GM12878 (cell line): ENCODE data around the gene PSMD1. TPM values are rescaled to one million over a fixed set of nuclear protein-coding genes. Genes with fewer than 3 reads are reported as not detected.

Experiments
- ATAC-seq: fragments of 200-7000 bp; cut with Tn5 transposase; 3 replicates; pipeline ENCODE4 v1.9.1; 2020; ENCODE audit warnings: mild to moderate bottlenecking, moderate library complexity
- BruUV-seq: library from RNA; stranded (reverse); fragments of 400-500 nt; replicated peaks from 2 replicates; lab custom pipeline; 2021; lab: Mats Ljungman, UMichigan
- CTCF ChIA-PET: fragments of 300-600 bp; sonication (Branson Sonifier 250); formaldehyde crosslinking; extraction: SDS; loops from one replicate; lab custom pipeline; 2021; ENCODE audit warnings: inconsistent platforms; lab: Yijun Ruan, JAX
- POLR2A ChIA-PET: fragments of 350-600 bp; formaldehyde crosslinking; extraction: SDS; loops from one replicate; lab custom pipeline; 2021; ENCODE audit warnings: inconsistent platforms; lab: Charles Lee
- RAD21 ChIA-PET: fragments of 300-600 bp; sonication (Branson Sonifier 250); formaldehyde crosslinking; loops from one replicate; lab custom pipeline; 2023; ENCODE audit warnings: antibody characterized with exemption; ENCODE audit not compliant: unreplicated experiment; lab: Charles Lee
- SMC1A ChIA-PET: fragments of 300-600 bp; sonication (Branson Sonifier 250); formaldehyde crosslinking; loops from one replicate; lab custom pipeline; 2023; ENCODE audit not compliant: unreplicated experiment, uncharacterized antibody; lab: Charles Lee
- DNase-seq: peaks from one replicate; pipeline ENCODE4 v3.0.0-alpha.2; 2011; ENCODE audit warnings: low read depth, low spot score
- FAIRE-seq: peaks from 3 replicates; lab custom pipeline; 2011; peaks lifted over from hg19 to GRCh38; lab: Jason Lieb, UNC
- H2AFZ ChIP-seq: 2 replicates; pipeline ENCODE4 v1.6.0; 2011; ENCODE audit warnings: low read depth, low read length, control low read depth; ENCODE audit not compliant: control insufficient read depth
- H3K27ac ChIP-seq: 2 replicates; pipeline ENCODE4 v1.5.1; 2011; ENCODE audit warnings: control low read depth; ENCODE audit not compliant: control insufficient read depth, insufficient read depth
- H3K27me3 ChIP-seq, 2 experiments: replicated peaks in 1 of 2; 2 replicates each; pipeline versions ENCODE4 v1.6.0 to v1.6.1; 2011; ENCODE audit warnings: low read length in 1 of 2; ENCODE audit not compliant: control insufficient read depth in 2 of 2, insufficient read depth in 2 of 2
- H3K36me3 ChIP-seq, 2 experiments: 2 replicates each; pipeline ENCODE4 v1.5.1; 2011; ENCODE audit warnings: low read length in 1 of 2; ENCODE audit not compliant: control insufficient read depth in 2 of 2, insufficient read depth in 2 of 2
- H3K4me1 ChIP-seq: 2 replicates; pipeline ENCODE4 v1.6.1; 2011; ENCODE audit warnings: mild to moderate bottlenecking, low read length, moderate library complexity, mixed read lengths; ENCODE audit not compliant: control insufficient read depth, insufficient read depth
- H3K4me2 ChIP-seq: 2 replicates; pipeline ENCODE4 v1.6.0; 2011; ENCODE audit warnings: control low read depth; ENCODE audit not compliant: control insufficient read depth, insufficient read depth
- H3K4me3 ChIP-seq: fragments of 200-600 bp; sonication (generic); 2 replicates; pipeline ENCODE4 v1.5.1; 2016
- H3K79me2 ChIP-seq: 2 replicates; pipeline ENCODE4 v1.6.0; 2011; ENCODE audit warnings: low read length; ENCODE audit not compliant: control insufficient read depth, insufficient read depth
- H3K9ac ChIP-seq: 2 replicates; pipeline ENCODE4 v1.8.0; 2011; ENCODE audit warnings: low read length, control low read depth, mixed read lengths; ENCODE audit not compliant: control insufficient read depth, insufficient read depth
- H3K9me3 ChIP-seq: replicated peaks from 3 replicates; pipeline ENCODE4 v1.5.1; 2011; ENCODE audit warnings: mild to moderate bottlenecking, low read length; ENCODE audit not compliant: control insufficient read depth, insufficient read depth
- H4K20me1 ChIP-seq: 2 replicates; pipeline ENCODE4 v1.6.0; 2011; ENCODE audit not compliant: control insufficient read depth, insufficient read depth
- ASH2L ChIP-seq: fragments of 300-600, 200-600 bp; sonication (generic); IDR thresholded peaks from 2 replicates; pipeline ENCODE4 v1.6.1; 2017; ENCODE audit warnings: low read depth, mild to moderate bottlenecking, borderline replicate concordance
- BCLAF1 ChIP-seq: fragments of 450-650 bp; IDR thresholded peaks from 2 replicates; pipeline ENCODE4 v1.6.1; 2017; ENCODE audit warnings: antibody characterized with exemption, mild to moderate bottlenecking, moderate library complexity
- CBFB ChIP-seq: IDR thresholded peaks from 2 replicates; pipeline ENCODE4 v1.6.1; 2016; ENCODE audit warnings: antibody characterized with exemption, low read depth
- HDGF ChIP-seq: fragments of 450-650 bp; IDR thresholded peaks from 2 replicates; pipeline ENCODE4 v1.6.1; 2016; ENCODE audit warnings: antibody characterized with exemption
- IKZF1 ChIP-seq: fragments of 450-650 bp; conservative IDR thresholded peaks from 2 replicates; pipeline ENCODE4 v1.6.1; 2017; ENCODE audit warnings: antibody characterized with exemption, mild to moderate bottlenecking
- KDM1A ChIP-seq: fragments of 200-600 bp; sonication (generic); IDR thresholded peaks from 2 replicates; pipeline ENCODE4 v1.6.1; 2016; ENCODE audit warnings: borderline replicate concordance
- MYC ChIP-seq: IDR thresholded peaks from 2 replicates; pipeline ENCODE4 v1.6.1; 2011; ENCODE audit warnings: mild to moderate bottlenecking, low read length, moderate library complexity, inconsistent platforms; ENCODE audit not compliant: insufficient read depth, insufficient replicate concordance, insufficient read length, severe bottlenecking
- NFIC ChIP-seq: IDR thresholded peaks from 2 replicates; pipeline ENCODE4 v1.6.1; 2012; ENCODE audit warnings: low read depth, mild to moderate bottlenecking, inconsistent platforms, low read length, moderate library complexity
- NFYA ChIP-seq: IDR thresholded peaks from 2 replicates; pipeline ENCODE4 v1.6.1; 2011; ENCODE audit warnings: low read depth, mild to moderate bottlenecking, low read length, improper control_type of control experiment, borderline replicate concordance
- NR2C1 ChIP-seq: fragments of 450-650 bp; IDR thresholded peaks from 2 replicates; pipeline ENCODE4 v1.6.1; 2017; ENCODE audit warnings: antibody characterized with exemption, mild to moderate bottlenecking, moderate library complexity
- NR2F1 ChIP-seq: fragments of 450-650 bp; conservative IDR thresholded peaks from 2 replicates; pipeline ENCODE4 v1.6.1; 2017; ENCODE audit warnings: mild to moderate bottlenecking
- POLR2A ChIP-seq: IDR thresholded peaks from 2 replicates; pipeline ENCODE4 v1.6.1; 2011; ENCODE audit warnings: low read depth, mild to moderate bottlenecking, low read length
- RAD21 ChIP-seq: IDR thresholded peaks from 2 replicates; pipeline ENCODE4 v1.6.1; 2011; ENCODE audit warnings: mild to moderate bottlenecking, low read depth, low read length, moderate library complexity; ENCODE audit not compliant: insufficient read depth
- SREBF1 ChIP-seq: IDR thresholded peaks from 2 replicates; pipeline ENCODE4 v1.6.1; 2012; ENCODE audit warnings: mild to moderate bottlenecking, low read length
- TCF3 ChIP-seq: IDR thresholded peaks from 2 replicates; pipeline ENCODE4 v1.6.1; 2012; ENCODE audit warnings: low read depth, mild to moderate bottlenecking, low read length, borderline replicate concordance; ENCODE audit not compliant: insufficient read depth
- ZNF24 ChIP-seq: fragments of 450-650 bp; IDR thresholded peaks from 2 replicates; pipeline ENCODE4 v1.6.1; 2017; ENCODE audit warnings: antibody characterized with exemption, mild to moderate bottlenecking
- ZNF384 ChIP-seq: IDR thresholded peaks from 2 replicates; pipeline ENCODE4 v1.6.1; 2012; ENCODE audit warnings: low read depth, mild to moderate bottlenecking, low read length, improper control_type of control experiment, borderline replicate concordance
- WGBS: methylation state at CpG from one replicate; pipeline ENCODE4 v1.1.6; 2016; ENCODE audit warnings: low lambda C conversion rate; ENCODE audit not compliant: insufficient replicate concordance, insufficient coverage; ENCODE audit errors: missing lambda C conversion rate; 5-methylcytosine and 5-hydroxymethylcytosine counted together
- in situ Hi-C: fragments of 300-500 bp; cut with MboI; formaldehyde crosslinking; loops from 9 replicates; pipeline ENCODE4 v1.14.3; 2018; ENCODE audit warnings: mixed read lengths
- intact Hi-C: fragments of 100-400 bp; cut with micrococcal nuclease; formaldehyde crosslinking; loops from one replicate; pipeline ENCODE4 v1.14.2; 2022; ENCODE audit not compliant: unreplicated experiment
- polyA plus RNA-seq, 11 experiments: library from polyadenylated mRNA; depleted of rRNA in 4 of 11; unstranded in 6 of 11; stranded (reverse) in 5 of 11; fragments of >200 nt; fragmentation: Nextera tagmentation in 4 of 11; fragmentation: Illumina TruSeq in 1 of 11; extraction: Ambion mirVana in 4 of 11; extraction: Trizol in 1 of 11; gene quantifications; 1 replicate in 1 of 11; 2 replicates in 10 of 11; pipeline versions ENCODE4 v1.2.1 to v1.2.3, GENCODE V29; 2011 to 2016; ENCODE audit warnings: inconsistent platforms in 2 of 11, missing spikeins in 2 of 11, low read depth in 1 of 11
- total RNA-seq, 4 experiments: library from RNA; depleted of rRNA in 3 of 4; stranded (reverse); fragments of >200 nt in 3 of 4; fragmentation: Illumina TruSeq in 1 of 4; extraction: Trizol in 1 of 4; gene quantifications; 2 replicates each; pipeline versions ENCODE4 v1.2.1 to v1.2.3, GENCODE V29; 2013 to 2021
- TF ChIP-seq, protein P1 (sequence below): fragments of 450-650 bp; conservative IDR thresholded peaks from 2 replicates; pipeline ENCODE4 v1.6.1; 2017; ENCODE audit warnings: mild to moderate bottlenecking, moderate library complexity

PSMD1 gene
- total and polyA plus RNA-seq, 10 of the 15 experiments (the other 5 are each of a cell fraction or from before 2014, with no cell fraction given), result 87.4 to 220 (median 139) TPM

DNA sequence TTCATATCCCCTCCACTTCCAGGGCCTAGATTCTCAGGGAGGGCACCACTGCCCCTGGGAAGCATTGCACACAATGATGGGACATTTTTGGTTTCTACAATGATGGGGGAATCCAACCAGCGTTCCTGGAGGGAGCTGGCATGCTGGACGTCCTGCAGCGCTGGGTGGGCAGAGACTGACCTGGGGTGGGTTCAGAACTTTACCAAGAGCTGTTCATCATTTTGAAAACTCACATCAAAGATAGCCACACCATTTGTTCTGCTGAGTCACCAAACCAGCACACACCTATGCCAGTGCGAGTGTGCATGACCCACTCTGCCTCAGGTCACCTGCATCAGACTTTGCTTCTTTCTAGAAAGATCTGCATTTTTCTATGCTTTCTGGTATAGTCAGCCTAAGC is 127.7 kb downstream of the PSMD1 start (continued):
- TF ChIP-seq, protein P1, sequence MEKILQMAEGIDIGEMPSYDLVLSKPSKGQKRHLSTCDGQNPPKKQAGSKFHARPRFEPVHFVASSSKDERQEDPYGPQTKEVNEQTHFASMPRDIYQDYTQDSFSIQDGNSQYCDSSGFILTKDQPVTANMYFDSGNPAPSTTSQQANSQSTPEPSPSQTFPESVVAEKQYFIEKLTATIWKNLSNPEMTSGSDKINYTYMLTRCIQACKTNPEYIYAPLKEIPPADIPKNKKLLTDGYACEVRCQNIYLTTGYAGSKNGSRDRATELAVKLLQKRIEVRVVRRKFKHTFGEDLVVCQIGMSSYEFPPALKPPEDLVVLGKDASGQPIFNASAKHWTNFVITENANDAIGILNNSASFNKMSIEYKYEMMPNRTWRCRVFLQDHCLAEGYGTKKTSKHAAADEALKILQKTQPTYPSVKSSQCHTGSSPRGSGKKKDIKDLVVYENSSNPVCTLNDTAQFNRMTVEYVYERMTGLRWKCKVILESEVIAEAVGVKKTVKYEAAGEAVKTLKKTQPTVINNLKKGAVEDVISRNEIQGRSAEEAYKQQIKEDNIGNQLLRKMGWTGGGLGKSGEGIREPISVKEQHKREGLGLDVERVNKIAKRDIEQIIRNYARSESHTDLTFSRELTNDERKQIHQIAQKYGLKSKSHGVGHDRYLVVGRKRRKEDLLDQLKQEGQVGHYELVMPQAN, result no peak
- no peak for TF ChIP-seq NR2C1

DNA sequence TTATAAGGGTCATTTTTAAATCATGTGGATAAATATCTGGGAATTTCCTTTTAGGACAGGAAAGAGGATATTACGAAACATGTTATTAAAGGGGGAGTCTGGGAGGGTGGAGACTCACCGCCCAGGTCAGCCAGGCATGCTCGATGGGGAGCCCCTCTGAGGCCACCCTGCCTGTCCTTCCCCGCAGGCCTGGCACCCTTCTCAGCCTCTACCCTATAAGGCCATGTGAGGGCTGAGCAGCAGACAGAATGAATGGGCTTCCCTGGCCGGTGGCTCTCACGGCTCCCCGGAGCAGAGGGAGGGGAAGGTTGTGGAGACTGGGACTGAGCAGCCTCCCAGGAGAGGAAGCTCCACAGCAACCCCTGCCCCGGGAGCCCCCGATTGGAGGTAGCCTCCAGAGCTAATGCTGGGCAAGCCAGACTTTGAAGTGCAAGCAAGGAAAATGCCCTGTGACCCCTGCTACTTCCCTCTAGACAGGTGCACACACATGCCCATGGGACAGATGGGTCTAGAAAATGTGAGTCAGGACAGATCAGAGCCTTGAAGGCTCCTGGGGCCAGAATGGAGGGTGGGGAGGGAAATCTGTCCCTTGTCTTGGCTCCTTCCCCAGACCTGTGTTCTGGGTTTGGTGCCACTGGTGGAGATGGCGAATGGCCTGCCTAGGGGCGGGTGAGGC is 128.5 kb downstream of the PSMD1 start:
- ChIA-PET SMC1A (no interaction called here), POLR2A (no interaction called here), RAD21 (no interaction called here), CTCF (no interaction called here)
- Histone ChIP-seq H3K27ac (no peak overlapping the region), H3K4me2 (no peak overlapping the region), H3K36me3 (no peaks in the 10 kb centered on the region), H3K4me3 (no peak overlapping the region), H2AFZ (no peak overlapping the region), H3K9ac (no peak overlapping the region), H3K79me2 (peaks cover 2% of the 10 kb centered on the region; the same call in 1 of the 2 replicates), H4K20me1 (no peaks in the 10 kb centered on the region), H3K9me3 (no peaks in the 10 kb centered on the region), H3K27me3 (no peaks in the 10 kb centered on the region), H3K4me1 (peaks cover 22% of the 10 kb centered on the region)
- DNase-seq (no peak), ATAC-seq (no peak), FAIRE-seq (no peak)
- WGBS, result 72% methylated on average over 11 of the region's 11 CpGs
- BruUV-seq, result no TSS peak
- intact Hi-C loops (no loop called here), in situ Hi-C loops (no loop called here)
- no peak for TF ChIP-seq CBFB
- no peak for TF ChIP-seq NR2F1
- TF ChIP-seq SREBF1, result no peak
- no peak for TF ChIP-seq TCF3
- no peak for TF ChIP-seq KDM1A
- no peak for TF ChIP-seq NFYA
- no peak for TF ChIP-seq MYC
- no peak for TF ChIP-seq ASH2L
- TF ChIP-seq BCLAF1, result no peak
- TF ChIP-seq ZNF384, result no peak
- no peak for TF ChIP-seq POLR2A
- TF ChIP-seq RAD21, result no peak
- TF ChIP-seq NFIC, result no peak
- TF ChIP-seq HDGF, result no peak
- TF ChIP-seq IKZF1, result no peak
- no peak for TF ChIP-seq ZNF24
